8988T (cell line): Measurements from ENCODE around the gene SMLR1.
"Not testable (repeated sequence)": the region's sequence is repeated elsewhere in the genome, so short reads cannot be mapped to it uniquely, and the experiment has no call there.

Experiments used
- DNase-seq: peaks from one replicate; pipeline ENCODE4 v3.0.0; 2011

Gene SMLR1

GRCh38 chr6:130827247-130828149 lies at the start of gene SMLR1:
Gene SMLR1, plus strand, starts transcription at chr6:130827406. Its CDS starts 8 bp downstream, at chr6:130827414.
- DNase-seq = no peak

GRCh38 chr6:130778946-130779657 lies 48.1 kb upstream of the SMLR1 start:
- no peak for DNase-seq

- DNase-seq = no peak
These were observed 47.6 kb upstream of the SMLR1 start for GRCh38 chr6:130779658-130780033.

GRCh38 chr6:130780122-130780521 lies 47.1 kb upstream of the SMLR1 start:
- DNase-seq = no peak

GRCh38 chr6:130781557-130781956 lies 45.6 kb upstream of the SMLR1 start:
- DNase-seq = no peak

GRCh38 chr6:130783416-130784107 lies 43.6 kb upstream of the SMLR1 start:
- no peak for DNase-seq

- no peak for DNase-seq
These were observed 39.3 kb upstream of the SMLR1 start for GRCh38 chr6:130787726-130788500.

- no peak for DNase-seq
These were observed 38.3 kb upstream of the SMLR1 start for GRCh38 chr6:130788954-130789353.

- no peak for DNase-seq
These were observed 33.1 kb upstream of the SMLR1 start for GRCh38 chr6:130794010-130794697.

GRCh38 chr6:130794738-130795137 lies 32.5 kb upstream of the SMLR1 start:
- no peak for DNase-seq

GRCh38 chr6:130796313-130796905 lies 30.8 kb upstream of the SMLR1 start:
- DNase-seq = no peak

GRCh38 chr6:130797061-130797460 lies 30.1 kb upstream of the SMLR1 start:
- DNase-seq = no peak

- DNase-seq = not testable (repeated sequence)
These were observed 25.8 kb upstream of the SMLR1 start for GRCh38 chr6:130801368-130801767.

- DNase-seq = no peak
These were observed 16.7 kb upstream of the SMLR1 start for GRCh38 chr6:130810307-130811030.

GRCh38 chr6:130811932-130812331 lies 15.3 kb upstream of the SMLR1 start:
- DNase-seq = no peak

GRCh38 chr6:130814506-130814905 lies 12.7 kb upstream of the SMLR1 start:
- DNase-seq = no peak

- no peak for DNase-seq
These were observed 11.8 kb upstream of the SMLR1 start for GRCh38 chr6:130815200-130816071.

- no peak for DNase-seq
These were observed 4.5 kb upstream of the SMLR1 start for GRCh38 chr6:130822736-130823135.

- DNase-seq = no peak
These were observed 2.1 kb upstream of the SMLR1 start for GRCh38 chr6:130824978-130825694.
